Subcutaneous adipose tissue (tissue), 4 donors: ENCODE data around the gene SCN4A. TPM values are rescaled to one million over a fixed set of nuclear protein-coding genes. Genes with fewer than 3 reads are reported as not detected.

Experiments used
- total RNA-seq, 4 donors: library from RNA; depleted of rRNA; stranded (reverse); fragments of >200 nt; gene quantifications; one replicate each; pipeline ENCODE4 v1.1.0, GENCODE V29; 2016
- TF ChIP-seq, protein P1 (sequence below): fragments of 450-650 bp; IDR thresholded peaks from one replicate; pipeline ENCODE4 v1.5.1; 2016; ENCODE audit warnings: low read depth, mild to moderate bottlenecking, control low read depth, antibody characterized with exemption, moderate library complexity

Gene SCN4A
- total RNA-seq, 4 donors from 2014 or later = 6.2 to 43.3 (median 18.1) TPM

- TF ChIP-seq, protein P1, sequence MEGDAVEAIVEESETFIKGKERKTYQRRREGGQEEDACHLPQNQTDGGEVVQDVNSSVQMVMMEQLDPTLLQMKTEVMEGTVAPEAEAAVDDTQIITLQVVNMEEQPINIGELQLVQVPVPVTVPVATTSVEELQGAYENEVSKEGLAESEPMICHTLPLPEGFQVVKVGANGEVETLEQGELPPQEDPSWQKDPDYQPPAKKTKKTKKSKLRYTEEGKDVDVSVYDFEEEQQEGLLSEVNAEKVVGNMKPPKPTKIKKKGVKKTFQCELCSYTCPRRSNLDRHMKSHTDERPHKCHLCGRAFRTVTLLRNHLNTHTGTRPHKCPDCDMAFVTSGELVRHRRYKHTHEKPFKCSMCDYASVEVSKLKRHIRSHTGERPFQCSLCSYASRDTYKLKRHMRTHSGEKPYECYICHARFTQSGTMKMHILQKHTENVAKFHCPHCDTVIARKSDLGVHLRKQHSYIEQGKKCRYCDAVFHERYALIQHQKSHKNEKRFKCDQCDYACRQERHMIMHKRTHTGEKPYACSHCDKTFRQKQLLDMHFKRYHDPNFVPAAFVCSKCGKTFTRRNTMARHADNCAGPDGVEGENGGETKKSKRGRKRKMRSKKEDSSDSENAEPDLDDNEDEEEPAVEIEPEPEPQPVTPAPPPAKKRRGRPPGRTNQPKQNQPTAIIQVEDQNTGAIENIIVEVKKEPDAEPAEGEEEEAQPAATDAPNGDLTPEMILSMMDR = no peak
Measured at GRCh38 chr17:63984651-63985386, 12.1 kb upstream of the SCN4A start.

DNA sequence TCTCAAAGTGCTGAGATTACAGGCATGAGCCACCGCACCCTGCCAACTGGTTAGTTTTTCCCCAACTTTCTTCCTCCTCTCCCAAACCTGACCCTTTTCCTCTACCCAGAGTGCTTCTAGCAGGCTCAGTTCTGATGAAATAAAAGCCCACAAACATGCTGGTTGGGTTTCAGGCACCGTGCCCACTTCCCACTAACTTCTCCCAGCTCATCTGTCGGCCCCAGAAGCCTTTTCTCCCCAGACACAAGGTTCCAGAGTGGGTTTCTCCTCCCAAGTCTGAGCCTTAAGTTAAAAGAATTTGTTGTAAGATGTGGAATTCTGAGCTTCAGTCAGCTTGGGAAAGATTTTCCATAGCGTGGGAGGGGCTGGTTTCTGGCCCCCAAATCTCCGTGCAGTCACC is 11.5 kb upstream of the SCN4A start:
- TF ChIP-seq, protein P1 = no peak

DNA sequence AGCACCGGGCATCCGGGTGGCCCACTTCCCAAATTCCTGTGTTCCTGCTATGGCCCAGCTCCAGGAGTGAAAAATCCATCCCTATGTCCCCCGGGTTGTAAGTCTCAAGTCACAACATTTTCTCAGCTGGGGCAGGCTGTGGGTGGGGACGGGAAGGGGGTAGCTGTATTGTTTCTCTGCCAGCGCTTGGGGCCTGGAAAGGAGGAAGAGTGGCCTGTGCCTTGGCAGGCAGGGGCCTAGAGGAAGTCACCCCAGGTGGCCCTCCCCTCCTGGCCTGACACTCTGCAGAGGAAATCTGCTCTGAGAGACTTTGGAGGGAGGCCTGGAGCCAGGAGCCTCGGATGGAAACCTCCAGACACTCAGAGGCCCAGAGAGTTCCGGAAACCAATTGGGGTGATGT is 10.6 kb upstream of the SCN4A start:
- TF ChIP-seq, protein P1 = no peak

- TF ChIP-seq, protein P1 = no peak
Measured at GRCh38 chr17:63978272-63979200, 5.8 kb upstream of the SCN4A start.

- TF ChIP-seq, protein P1 = no peak
Measured at GRCh38 chr17:63976702-63977101, 4.0 kb upstream of the SCN4A start.

GRCh38 chr17:63975541-63976092 is 2.9 kb upstream of the SCN4A start:
- TF ChIP-seq, protein P1 = no peak
